Colonic mucosa (tissue), 4 donors: ENCODE results near the gene COL24A1. TPM values are rescaled to one million over a fixed set of nuclear protein-coding genes. Genes with fewer than 3 reads are reported as not detected.

Experiments used
- DNase-seq: peaks from one replicate; pipeline ENCODE4 v3.0.0-alpha.2; 2020
- H3K27ac ChIP-seq: fragments of 200-600 bp; one replicate; pipeline ENCODE4 v1.8.0; 2021
- H3K27me3 ChIP-seq: fragments of 200-600 bp; one replicate; pipeline ENCODE4 v1.8.0; 2021
- H3K36me3 ChIP-seq: fragments of 200-600 bp; one replicate; pipeline ENCODE4 v1.8.0; 2021
- H3K4me1 ChIP-seq: fragments of 200-600 bp; one replicate; pipeline ENCODE4 v1.8.0; 2021; ENCODE audit warnings: mild to moderate bottlenecking
- H3K4me3 ChIP-seq: fragments of 200-600 bp; one replicate; pipeline ENCODE4 v1.8.0; 2021
- H3K9ac ChIP-seq, 2 donors: one replicate each; pipeline ENCODE4 v1.7.0; 2013; ENCODE audit warnings: control low read depth in 2 of 2, low read depth in 2 of 2, low read length in 2 of 2
- H3K9me3 ChIP-seq: fragments of 200-600 bp; one replicate; pipeline ENCODE4 v1.8.0; 2021
- intact Hi-C: fragments of 100-400 bp; cut with DNase I; formaldehyde crosslinking; loops from one replicate; pipeline ENCODE4 v1.14.1; 2022
- total RNA-seq, 2 donors: library from RNA; stranded (reverse); fragmentation: NEBNext Ultra II Directional in 1 of 2; extraction: Animal tissue kit (Norgen Biotek cat#: 25700) in 1 of 2; gene quantifications; one replicate each; pipeline ENCODE4 v1.2.1, GENCODE V29; 2021
- TF ChIP-seq, protein P1 (sequence below): fragments of 200-600 bp; IDR thresholded peaks from one replicate; pipeline ENCODE4 v1.8.0; 2022; ENCODE audit warnings: antibody characterized with exemption, mild to moderate bottlenecking
- donor health status: healthy.
- donor health status: DM: no; HTN: no; CAD: no.
- donor health status: DM: no; HTN: no; CAD: no.

The COL24A1 gene
- total RNA-seq, 2 donors from 2014 or later: 0.02 to 0.40 TPM

GRCh38 chr1:86197206-86197855, 40.8 kb upstream of the COL24A1 start:
- TF ChIP-seq, protein P1, sequence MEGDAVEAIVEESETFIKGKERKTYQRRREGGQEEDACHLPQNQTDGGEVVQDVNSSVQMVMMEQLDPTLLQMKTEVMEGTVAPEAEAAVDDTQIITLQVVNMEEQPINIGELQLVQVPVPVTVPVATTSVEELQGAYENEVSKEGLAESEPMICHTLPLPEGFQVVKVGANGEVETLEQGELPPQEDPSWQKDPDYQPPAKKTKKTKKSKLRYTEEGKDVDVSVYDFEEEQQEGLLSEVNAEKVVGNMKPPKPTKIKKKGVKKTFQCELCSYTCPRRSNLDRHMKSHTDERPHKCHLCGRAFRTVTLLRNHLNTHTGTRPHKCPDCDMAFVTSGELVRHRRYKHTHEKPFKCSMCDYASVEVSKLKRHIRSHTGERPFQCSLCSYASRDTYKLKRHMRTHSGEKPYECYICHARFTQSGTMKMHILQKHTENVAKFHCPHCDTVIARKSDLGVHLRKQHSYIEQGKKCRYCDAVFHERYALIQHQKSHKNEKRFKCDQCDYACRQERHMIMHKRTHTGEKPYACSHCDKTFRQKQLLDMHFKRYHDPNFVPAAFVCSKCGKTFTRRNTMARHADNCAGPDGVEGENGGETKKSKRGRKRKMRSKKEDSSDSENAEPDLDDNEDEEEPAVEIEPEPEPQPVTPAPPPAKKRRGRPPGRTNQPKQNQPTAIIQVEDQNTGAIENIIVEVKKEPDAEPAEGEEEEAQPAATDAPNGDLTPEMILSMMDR: no peak
- intact Hi-C loops: no loop called here

GRCh38 chr1:86195281-86195680, 38.7 kb upstream of the COL24A1 start:
- TF ChIP-seq, protein P1: no peak
- DNase-seq: no peak
- Histone ChIP-seq H3K4me3 (no peak overlapping the region), H3K36me3 (no peaks in the 10 kb centered on the region), H3K27ac (no peak overlapping the region), H3K9me3 (no peaks in the 10 kb centered on the region), H3K4me1 (no peaks in the 10 kb centered on the region), H3K9ac (no peak overlapping the region), H3K27me3 (no peaks in the 10 kb centered on the region)
- intact Hi-C loops: no loop called here

More at GRCh38 chr1:86197206-86197855, 40.8 kb upstream of the COL24A1 start:
- Histone ChIP-seq H3K27me3 (no peaks in the 10 kb centered on the region), H3K4me3 (no peak overlapping the region), H3K9ac (no peak overlapping the region), H3K4me1 (no peaks in the 10 kb centered on the region), H3K36me3 (no peaks in the 10 kb centered on the region), H3K9me3 (no peaks in the 10 kb centered on the region), H3K27ac (no peak overlapping the region)
- no peak for DNase-seq

GRCh38 chr1:86194491-86195034, 38.0 kb upstream of the COL24A1 start:
- Histone ChIP-seq H3K27me3 (no peaks in the 10 kb centered on the region), H3K4me1 (no peaks in the 10 kb centered on the region), H3K9me3 (no peaks in the 10 kb centered on the region), H3K27ac (no peak overlapping the region), H3K36me3 (no peaks in the 10 kb centered on the region), H3K9ac (no peak overlapping the region), H3K4me3 (no peak overlapping the region)
- TF ChIP-seq, protein P1: no peak
- DNase-seq: no peak
- intact Hi-C loops: no loop called here

DNA sequence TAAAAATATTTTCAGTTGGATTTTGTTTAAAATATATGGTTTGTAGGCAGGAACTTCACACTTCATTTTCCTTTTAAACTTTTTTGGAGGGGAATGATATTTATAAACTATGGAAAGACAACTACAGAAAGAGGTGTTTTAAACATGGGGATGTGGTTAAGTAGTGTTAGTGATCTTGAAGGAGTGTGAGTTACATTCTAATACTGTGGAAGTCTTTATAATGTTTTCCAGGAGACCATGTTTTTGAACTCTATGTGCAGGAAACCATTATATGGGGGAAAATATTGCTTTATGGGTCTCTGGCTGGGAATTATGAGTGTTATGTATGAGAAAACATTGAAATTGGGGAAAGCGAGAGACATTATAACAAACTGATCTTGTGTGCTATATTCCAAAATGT, 35.8 kb upstream of the COL24A1 start:
- H3K27me3 ChIP-seq: no peaks in the 10 kb centered on the region
- intact Hi-C loops: no loop called here
- H3K4me1 ChIP-seq: no peaks in the 10 kb centered on the region
- no peak overlapping the region for H3K4me3 ChIP-seq
- no peaks in the 10 kb centered on the region for H3K9me3 ChIP-seq
- DNase-seq: no peak
- H3K36me3 ChIP-seq: no peaks in the 10 kb centered on the region
- no peak overlapping the region for H3K9ac ChIP-seq
- TF ChIP-seq, protein P1: no peak
- H3K27ac ChIP-seq: no peak overlapping the region

DNA sequence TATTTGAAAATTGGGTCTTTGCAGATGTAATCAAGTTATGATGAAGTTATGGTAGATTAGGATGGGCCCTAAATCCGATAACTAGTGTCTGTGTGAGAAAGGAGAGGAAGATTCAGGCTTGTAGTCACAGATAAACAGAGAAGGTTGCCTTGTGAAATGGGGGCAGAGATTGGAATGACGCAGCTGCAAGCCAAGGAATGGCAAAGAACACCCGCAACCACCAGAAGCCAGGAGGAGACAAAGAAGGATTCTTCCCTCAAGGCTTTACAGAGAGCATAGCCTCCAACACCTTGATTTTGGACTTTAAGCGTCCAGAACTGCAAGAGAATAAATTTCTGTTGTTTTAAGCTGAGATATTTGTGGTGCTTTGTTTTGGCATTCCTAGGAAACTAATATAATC, 35.4 kb upstream of the COL24A1 start:
- Histone ChIP-seq H3K4me3 (no peak overlapping the region), H3K4me1 (no peaks in the 10 kb centered on the region), H3K27ac (no peak overlapping the region), H3K27me3 (no peaks in the 10 kb centered on the region), H3K9me3 (no peaks in the 10 kb centered on the region), H3K36me3 (no peaks in the 10 kb centered on the region), H3K9ac (no peak overlapping the region)
- intact Hi-C loops: no loop called here
- TF ChIP-seq, protein P1: no peak
- DNase-seq: no peak
